PC-9 (cell line): ENCODE results near the gene LRRC31. TPM values are rescaled to one million over a fixed set of nuclear protein-coding genes. Genes with fewer than 3 reads are reported as not detected.
A peak's percentile ranks its signal among the peaks of the same experiment; 100 is the strongest.

ENCODE experiments used
- BruUV-seq: library from RNA; stranded (reverse); fragments of 400-500 nt; replicated peaks from 2 replicates; lab custom pipeline; 2021; lab: Mats Ljungman, UMichigan
- CTCF ChIA-PET: fragments of 300-600 bp; sonication (Branson Sonifier 250); formaldehyde crosslinking; loops from one replicate; lab custom pipeline; 2022; ENCODE audit warnings: antibody characterized with exemption; lab: Charles Lee
- POLR2A ChIA-PET: fragments of 300-600 bp; sonication (Branson Sonifier 250); formaldehyde crosslinking; loops from one replicate; lab custom pipeline; 2022; ENCODE audit warnings: antibody characterized with exemption; ENCODE audit not compliant: unreplicated experiment; lab: Charles Lee
- DNase-seq, 2 experiments: peaks; one replicate each; pipeline versions ENCODE4 v3.0.0 to v3.0.0-alpha.2; 2015 to 2022; ENCODE audit warnings: mixed read lengths in 1 of 2
- H2AFZ ChIP-seq: fragments of 200-600 bp; sonication (generic); 2 replicates; pipeline ENCODE4 v1.8.1; 2017; ENCODE audit warnings: antibody characterized with exemption
- H3F3A ChIP-seq: fragments of 200-600 bp; sonication (generic); 2 replicates; pipeline ENCODE4 v1.8.1; 2017; ENCODE audit warnings: antibody characterized with exemption, mild to moderate bottlenecking, low read depth; ENCODE audit not compliant: insufficient read depth
- H3K27ac ChIP-seq: fragments of 200-600 bp; sonication (generic); 2 replicates; pipeline ENCODE4 v1.6.1; 2016; ENCODE audit warnings: mixed run types
- H3K27me3 ChIP-seq: fragments of 200-600 bp; sonication (generic); 2 replicates; pipeline ENCODE4 v1.6.1; 2016; ENCODE audit warnings: low read depth, mixed run types; ENCODE audit not compliant: insufficient read depth
- H3K36me3 ChIP-seq: fragments of 200-600 bp; sonication (generic); 2 replicates; pipeline ENCODE4 v1.6.1; 2016; ENCODE audit warnings: low read depth, mixed run types
- H3K4me1 ChIP-seq: fragments of 200-600 bp; sonication (generic); replicated peaks from 2 replicates; pipeline ENCODE4 v1.6.1; 2016; ENCODE audit warnings: mixed run types; ENCODE audit not compliant: insufficient read depth
- H3K4me2 ChIP-seq: fragments of 200-600 bp; sonication (generic); 2 replicates; pipeline ENCODE4 v1.6.1; 2017; ENCODE audit warnings: mixed run types
- H3K4me3 ChIP-seq: fragments of 200-600 bp; sonication (generic); 2 replicates; pipeline ENCODE4 v1.6.1; 2016; ENCODE audit warnings: mixed run types
- H3K79me2 ChIP-seq: fragments of 200-600 bp; sonication (generic); 2 replicates; pipeline ENCODE4 v1.6.1; 2017; ENCODE audit warnings: low read depth, mixed run types
- H3K9me2 ChIP-seq: fragments of 200-600 bp; sonication (generic); 2 replicates; pipeline ENCODE4 v1.8.1; 2017; ENCODE audit warnings: mild to moderate bottlenecking; ENCODE audit not compliant: insufficient read depth
- H3K9me3 ChIP-seq: fragments of 200-600 bp; sonication (generic); 2 replicates; pipeline ENCODE4 v1.8.1; 2016; ENCODE audit warnings: low read depth; ENCODE audit not compliant: insufficient read depth
- H4K20me1 ChIP-seq: fragments of 200-600 bp; sonication (generic); 2 replicates; pipeline ENCODE4 v1.8.1; 2017; ENCODE audit not compliant: insufficient read depth
- EZH2 ChIP-seq: fragments of 200-600 bp; sonication (generic); IDR thresholded peaks from 2 replicates; pipeline ENCODE4 v1.8.0; 2017; ENCODE audit warnings: antibody characterized with exemption, low read depth
- intact Hi-C: fragments of 100-400 bp; cut with micrococcal nuclease; formaldehyde crosslinking; loops from one replicate; pipeline ENCODE4 v1.10.0; 2022; ENCODE audit not compliant: unreplicated experiment
- total RNA-seq: library from RNA; stranded (reverse); gene quantifications from 2 replicates; pipeline ENCODE4 v1.2.3, GENCODE V29; 2021
- TF ChIP-seq, protein P1 (sequence below): fragments of 200-600 bp; sonication (generic); conservative IDR thresholded peaks from 2 replicates; pipeline ENCODE4 v1.6.1; 2017; ENCODE audit warnings: mixed run types, antibody characterized with exemption, mild to moderate bottlenecking, moderate library complexity

LRRC31 gene
- total RNA-seq, 1 experiment from 2014 or later, result not detected

- POLR2A ChIA-PET, result no interaction called here
- H3F3A ChIP-seq, result no peaks in the 10 kb centered on the region; the same call in 1 of the 2 replicates
- CTCF ChIA-PET, result no interaction called here
Measured at GRCh38 chr3:169792359-169792758, 77.4 kb downstream of the LRRC31 start.

GRCh38 chr3:169790687-169791429 is 78.9 kb downstream of the LRRC31 start:
- TSS peak; percentile 10 for BruUV-seq
- TF ChIP-seq, protein P1, sequence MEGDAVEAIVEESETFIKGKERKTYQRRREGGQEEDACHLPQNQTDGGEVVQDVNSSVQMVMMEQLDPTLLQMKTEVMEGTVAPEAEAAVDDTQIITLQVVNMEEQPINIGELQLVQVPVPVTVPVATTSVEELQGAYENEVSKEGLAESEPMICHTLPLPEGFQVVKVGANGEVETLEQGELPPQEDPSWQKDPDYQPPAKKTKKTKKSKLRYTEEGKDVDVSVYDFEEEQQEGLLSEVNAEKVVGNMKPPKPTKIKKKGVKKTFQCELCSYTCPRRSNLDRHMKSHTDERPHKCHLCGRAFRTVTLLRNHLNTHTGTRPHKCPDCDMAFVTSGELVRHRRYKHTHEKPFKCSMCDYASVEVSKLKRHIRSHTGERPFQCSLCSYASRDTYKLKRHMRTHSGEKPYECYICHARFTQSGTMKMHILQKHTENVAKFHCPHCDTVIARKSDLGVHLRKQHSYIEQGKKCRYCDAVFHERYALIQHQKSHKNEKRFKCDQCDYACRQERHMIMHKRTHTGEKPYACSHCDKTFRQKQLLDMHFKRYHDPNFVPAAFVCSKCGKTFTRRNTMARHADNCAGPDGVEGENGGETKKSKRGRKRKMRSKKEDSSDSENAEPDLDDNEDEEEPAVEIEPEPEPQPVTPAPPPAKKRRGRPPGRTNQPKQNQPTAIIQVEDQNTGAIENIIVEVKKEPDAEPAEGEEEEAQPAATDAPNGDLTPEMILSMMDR, result no peak
- TF ChIP-seq EZH2, result no peak
- H3K9me3 ChIP-seq, result no peaks in the 10 kb centered on the region
- no peak overlapping the region for H2AFZ ChIP-seq
- H3K4me1 ChIP-seq, result no peaks in the 10 kb centered on the region
- H3K9me2 ChIP-seq, result no peaks in the 10 kb centered on the region
- no peak overlapping the region for H3K4me2 ChIP-seq
- no peaks in the 10 kb centered on the region for H4K20me1 ChIP-seq
- ChIA-PET CTCF (no interaction called here), POLR2A (no interaction called here)
- H3K79me2 ChIP-seq, result no peaks in the 10 kb centered on the region
- H3F3A ChIP-seq, result no peaks in the 10 kb centered on the region
- intact Hi-C loops, result no loop called here
- peaks cover 30% of the 10 kb centered on the region for H3K36me3 ChIP-seq
- H3K27me3 ChIP-seq, result no peaks in the 10 kb centered on the region
- no peak for DNase-seq
- H3K27ac ChIP-seq, result no peak overlapping the region
- no peak overlapping the region for H3K4me3 ChIP-seq

More at GRCh38 chr3:169792359-169792758, 77.4 kb downstream of the LRRC31 start:
- Histone ChIP-seq H3K27me3 (no peaks in the 10 kb centered on the region), H3K4me2 (no peak overlapping the region), H3K9me2 (no peaks in the 10 kb centered on the region; the same call in 1 of the 2 replicates), H2AFZ (no peak overlapping the region), H3K27ac (no peak overlapping the region), H3K36me3 (peaks cover 18% of the 10 kb centered on the region), H3K4me3 (no peak overlapping the region), H3K9me3 (no peaks in the 10 kb centered on the region), H4K20me1 (no peaks in the 10 kb centered on the region), H3K79me2 (no peaks in the 10 kb centered on the region), H3K4me1 (no peaks in the 10 kb centered on the region)
- DNase-seq, result no peak
- BruUV-seq, result no TSS peak
- intact Hi-C loops, result no loop called here
- TF ChIP-seq, protein P1, result no peak
- no peak for TF ChIP-seq EZH2

GRCh38 chr3:169790219-169790618 is 79.5 kb downstream of the LRRC31 start:
- no peak for DNase-seq
- TF ChIP-seq, protein P1, result no peak
- no peak for TF ChIP-seq EZH2
- ChIA-PET POLR2A (no interaction called here), CTCF (no interaction called here)
- Histone ChIP-seq H4K20me1 (no peaks in the 10 kb centered on the region), H2AFZ (no peak overlapping the region), H3K79me2 (no peaks in the 10 kb centered on the region), H3K4me2 (no peak overlapping the region), H3K27ac (no peak overlapping the region), H3K36me3 (peaks cover 37% of the 10 kb centered on the region), H3K9me2 (no peaks in the 10 kb centered on the region), H3K9me3 (no peaks in the 10 kb centered on the region), H3K27me3 (no peaks in the 10 kb centered on the region), H3K4me3 (no peak overlapping the region), H3K4me1 (no peaks in the 10 kb centered on the region), H3F3A (no peaks in the 10 kb centered on the region)
- intact Hi-C loops, result no loop called here
- BruUV-seq, result no TSS peak

Other genes starting within 250 kb of the LRRC31 start
- 27.3 and 38.7 TPM in 2 replicates for gene MECOM, start 206.2 kb downstream of the LRRC31 start, total RNA-seq
- 7.6 and 22.7 TPM in 2 replicates for gene TERC, start 104.9 kb downstream of the LRRC31 start, total RNA-seq
- gene ACTRT3, start 100.4 kb downstream of the LRRC31 start, total RNA-seq, result 1.5 and 2.4 TPM in 2 replicates
- gene MYNN, start 96.5 kb downstream of the LRRC31 start, total RNA-seq, result 13.7 and 18.2 TPM in 2 replicates
- 1.3 TPM in 2 replicates for gene LRRIQ4, start 57.1 kb downstream of the LRRC31 start, total RNA-seq
- 9.6 and 10.3 TPM in 2 replicates for gene LRRC34, start 57.0 kb downstream of the LRRC31 start, total RNA-seq
- gene SAMD7, start 41.6 kb upstream of the LRRC31 start, total RNA-seq, result not detected in 2 replicates
- 61.8 and 99.6 TPM in 2 replicates for gene SEC62, start 96.9 kb upstream of the LRRC31 start, total RNA-seq
- 11.1 and 12.6 TPM in 2 replicates for gene GPR160, start 168.1 kb upstream of the LRRC31 start, total RNA-seq